ENCODE data around the gene NCAPG2.

Gene NCAPG2

DNA sequence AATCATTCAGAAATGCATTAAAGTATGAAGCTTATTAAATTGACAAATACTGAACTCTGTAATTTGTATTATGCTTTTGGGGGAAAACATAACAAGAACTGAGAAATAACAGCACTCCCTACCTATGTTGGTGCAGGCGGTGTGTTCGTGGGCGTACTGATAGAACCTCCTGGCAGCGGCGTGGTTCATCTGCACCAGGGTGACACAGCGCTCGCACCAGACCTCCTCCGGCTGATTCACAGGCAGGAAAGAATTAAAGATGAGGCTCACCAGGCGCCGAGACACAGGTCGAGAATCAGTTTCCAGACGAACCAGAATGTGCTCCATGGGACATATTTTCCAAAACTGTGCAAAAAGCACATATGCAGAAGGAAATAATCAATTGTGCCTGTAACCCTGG lies 40.2 kb downstream of the NCAPG2 start:
- Histone ChIP-seq H3K27ac (ENCODE audit: poor library complexity, severe bottlenecking) (no peak overlapping the region), H3K4me1 (ENCODE audit: insufficient read depth, poor library complexity, severe bottlenecking) (no peaks in the 10 kb centered on the region), H3K36me3 (ENCODE audit: low read depth) (peaks cover 56% of the 10 kb centered on the region), H3K9me3 (ENCODE audit: severe bottlenecking) (no peaks in the 10 kb centered on the region), H3K4me3 (ENCODE audit: severe bottlenecking) (no peak overlapping the region), H3K27me3 (ENCODE audit: insufficient read depth, poor library complexity, severe bottlenecking) (no peaks in the 10 kb centered on the region)
- DNase-seq (ENCODE audit: low spot score): no peak
- TF ChIP-seq, protein P1, sequence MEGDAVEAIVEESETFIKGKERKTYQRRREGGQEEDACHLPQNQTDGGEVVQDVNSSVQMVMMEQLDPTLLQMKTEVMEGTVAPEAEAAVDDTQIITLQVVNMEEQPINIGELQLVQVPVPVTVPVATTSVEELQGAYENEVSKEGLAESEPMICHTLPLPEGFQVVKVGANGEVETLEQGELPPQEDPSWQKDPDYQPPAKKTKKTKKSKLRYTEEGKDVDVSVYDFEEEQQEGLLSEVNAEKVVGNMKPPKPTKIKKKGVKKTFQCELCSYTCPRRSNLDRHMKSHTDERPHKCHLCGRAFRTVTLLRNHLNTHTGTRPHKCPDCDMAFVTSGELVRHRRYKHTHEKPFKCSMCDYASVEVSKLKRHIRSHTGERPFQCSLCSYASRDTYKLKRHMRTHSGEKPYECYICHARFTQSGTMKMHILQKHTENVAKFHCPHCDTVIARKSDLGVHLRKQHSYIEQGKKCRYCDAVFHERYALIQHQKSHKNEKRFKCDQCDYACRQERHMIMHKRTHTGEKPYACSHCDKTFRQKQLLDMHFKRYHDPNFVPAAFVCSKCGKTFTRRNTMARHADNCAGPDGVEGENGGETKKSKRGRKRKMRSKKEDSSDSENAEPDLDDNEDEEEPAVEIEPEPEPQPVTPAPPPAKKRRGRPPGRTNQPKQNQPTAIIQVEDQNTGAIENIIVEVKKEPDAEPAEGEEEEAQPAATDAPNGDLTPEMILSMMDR (IDR thresholded peaks at IDR 0.05; ENCODE audit: poor library complexity, severe bottlenecking): no peak
- ATAC-seq (ENCODE audit: low read depth): no peak

DNA sequence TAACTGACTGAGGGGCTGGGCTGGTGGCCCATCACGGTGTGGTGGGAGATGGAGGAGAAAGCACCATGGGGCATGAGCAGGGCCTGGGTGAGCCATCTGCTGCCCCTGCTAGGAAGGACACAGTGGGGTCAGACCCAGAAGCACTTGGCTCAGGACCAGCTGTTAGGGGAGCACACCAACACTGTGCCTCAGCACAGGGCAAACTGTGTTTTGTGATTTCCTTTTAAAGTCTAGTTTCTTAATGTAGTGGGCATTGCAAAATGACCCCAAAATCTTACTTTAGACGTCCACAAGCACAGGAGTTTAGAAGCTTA lies 41.2 kb downstream of the NCAPG2 start:
- DNase-seq (ENCODE audit: low spot score): no peak
- no peak overlapping the region for H3K4me3 ChIP-seq (ENCODE audit: severe bottlenecking)
- no peaks in the 10 kb centered on the region for H3K4me1 ChIP-seq (ENCODE audit: insufficient read depth, poor library complexity, severe bottlenecking)
- H3K27me3 ChIP-seq (ENCODE audit: insufficient read depth, poor library complexity, severe bottlenecking): no peaks in the 10 kb centered on the region
- no peak for ATAC-seq (ENCODE audit: low read depth)
- no peaks in the 10 kb centered on the region for H3K9me3 ChIP-seq (ENCODE audit: severe bottlenecking)
- H3K36me3 ChIP-seq (ENCODE audit: low read depth): peaks cover 49% of the 10 kb centered on the region
- no peak overlapping the region for H3K27ac ChIP-seq (ENCODE audit: poor library complexity, severe bottlenecking)
- TF ChIP-seq, protein P1 (IDR thresholded peaks at IDR 0.05; ENCODE audit: poor library complexity, severe bottlenecking): no peak

DNA sequence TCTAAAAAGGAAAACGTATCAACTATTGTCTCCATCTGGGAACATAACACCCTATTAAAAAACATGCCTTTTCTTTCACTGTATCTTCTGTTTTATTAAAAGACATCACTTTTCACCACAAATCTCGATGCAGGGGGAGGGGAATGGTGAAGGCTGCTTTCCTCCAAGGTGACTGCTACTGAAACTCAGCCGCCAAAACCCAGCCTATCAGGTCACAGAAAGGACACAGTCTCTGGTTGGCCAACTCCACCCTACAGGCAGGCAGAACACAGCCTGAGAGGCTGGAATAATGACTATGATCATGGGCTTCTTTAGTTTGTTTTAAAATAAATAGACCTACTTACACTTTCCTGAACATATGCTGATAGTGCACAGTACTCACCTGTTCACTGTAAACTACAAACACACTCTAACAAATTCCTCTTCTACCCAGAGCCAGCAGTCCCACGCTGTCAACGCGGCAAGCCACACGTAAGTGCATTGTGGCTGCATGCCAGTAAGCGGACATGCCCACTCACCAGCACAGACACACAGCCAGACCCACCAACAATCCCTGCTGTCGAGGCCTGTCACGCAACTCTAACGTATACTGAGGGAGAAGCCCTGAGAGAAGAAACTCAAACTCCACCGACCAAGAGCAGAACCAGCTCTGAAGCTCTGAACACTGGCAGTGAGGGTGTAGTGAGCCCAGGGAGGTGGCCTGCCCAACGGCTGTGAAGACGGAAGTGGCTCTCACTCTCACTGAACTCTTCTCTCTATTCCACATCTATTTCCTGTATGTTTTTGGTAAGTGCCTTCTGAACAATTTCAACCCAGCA lies 41.8 kb downstream of the NCAPG2 start:
- H3K9me3 ChIP-seq (ENCODE audit: severe bottlenecking): no peaks in the 10 kb centered on the region
- H3K4me3 ChIP-seq (ENCODE audit: severe bottlenecking): no peak overlapping the region
- H3K36me3 ChIP-seq (ENCODE audit: low read depth): peaks cover 52% of the 10 kb centered on the region
- no peaks in the 10 kb centered on the region for H3K27me3 ChIP-seq (ENCODE audit: insufficient read depth, poor library complexity, severe bottlenecking)
- DNase-seq (ENCODE audit: low spot score): no peak
- no peaks in the 10 kb centered on the region for H3K4me1 ChIP-seq (ENCODE audit: insufficient read depth, poor library complexity, severe bottlenecking)
- no peak overlapping the region for H3K27ac ChIP-seq (ENCODE audit: poor library complexity, severe bottlenecking)
- ATAC-seq (ENCODE audit: low read depth): no peak
- TF ChIP-seq, protein P1 (IDR thresholded peaks at IDR 0.05; ENCODE audit: poor library complexity, severe bottlenecking): no peak

DNA sequence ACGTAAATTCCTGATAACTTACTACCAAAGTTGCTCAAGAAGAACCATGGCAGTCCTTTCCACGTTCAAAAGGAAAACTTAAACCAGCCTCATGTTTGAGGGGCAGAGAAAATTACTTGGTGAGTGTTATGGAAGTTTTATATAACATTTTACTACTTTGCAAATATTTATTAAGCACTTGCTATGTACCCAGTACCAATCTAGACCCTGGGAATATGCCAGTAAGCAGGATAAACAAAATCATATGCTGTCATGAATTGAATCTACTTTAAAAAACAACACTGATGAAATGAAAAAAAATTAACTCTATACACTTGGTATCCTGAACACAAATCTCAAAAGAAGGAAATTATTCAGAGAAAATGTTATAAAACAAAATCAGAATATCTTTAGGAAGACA lies 46.1 kb downstream of the NCAPG2 start:
- TF ChIP-seq, protein P1 (IDR thresholded peaks at IDR 0.05; ENCODE audit: poor library complexity, severe bottlenecking): no peak
- H3K36me3 ChIP-seq (ENCODE audit: low read depth): peaks cover 65% of the 10 kb centered on the region
- no peaks in the 10 kb centered on the region for H3K4me1 ChIP-seq (ENCODE audit: insufficient read depth, poor library complexity, severe bottlenecking)
- no peak for DNase-seq (ENCODE audit: low spot score)
- H3K9me3 ChIP-seq (ENCODE audit: severe bottlenecking): no peaks in the 10 kb centered on the region
- no peaks in the 10 kb centered on the region for H3K27me3 ChIP-seq (ENCODE audit: insufficient read depth, poor library complexity, severe bottlenecking)
- ATAC-seq (ENCODE audit: low read depth): no peak
- H3K27ac ChIP-seq (ENCODE audit: poor library complexity, severe bottlenecking): no peak overlapping the region
- no peak overlapping the region for H3K4me3 ChIP-seq (ENCODE audit: severe bottlenecking)

DNA sequence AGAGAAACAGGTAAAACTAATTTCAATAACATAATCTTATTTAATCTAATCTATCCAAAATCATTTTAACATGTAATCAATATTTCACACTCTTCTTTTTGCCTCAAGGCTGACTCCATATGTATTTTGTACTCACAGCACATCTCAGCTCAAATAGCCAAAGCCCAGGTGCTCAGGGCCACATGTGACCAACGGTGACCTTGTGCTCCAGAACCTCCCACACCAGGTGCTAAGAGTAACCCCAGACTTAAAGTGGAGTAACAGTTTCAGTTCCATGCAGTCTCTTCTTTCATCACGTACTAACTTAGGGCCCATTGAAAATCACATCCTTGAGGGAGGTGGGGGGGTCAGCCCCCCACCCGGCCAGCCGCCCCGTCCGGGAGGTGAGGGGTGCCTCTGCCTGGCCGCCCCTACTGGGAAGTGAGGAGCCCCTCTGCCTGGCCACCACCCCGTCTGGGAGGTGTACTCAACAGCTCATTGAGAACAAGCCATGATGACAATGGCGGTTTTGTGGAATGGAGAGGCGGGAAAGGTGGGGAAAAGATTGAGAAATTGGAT lies 47.3 kb downstream of the NCAPG2 start:
- H3K4me1 ChIP-seq (ENCODE audit: insufficient read depth, poor library complexity, severe bottlenecking): no peaks in the 10 kb centered on the region
- no peak overlapping the region for H3K27ac ChIP-seq (ENCODE audit: poor library complexity, severe bottlenecking)
- no peak for ATAC-seq (ENCODE audit: low read depth)
- peaks cover 64% of the 10 kb centered on the region for H3K36me3 ChIP-seq (ENCODE audit: low read depth)
- no peaks in the 10 kb centered on the region for H3K9me3 ChIP-seq (ENCODE audit: severe bottlenecking)
- TF ChIP-seq, protein P1 (IDR thresholded peaks at IDR 0.05; ENCODE audit: poor library complexity, severe bottlenecking): no peak
- no peak overlapping the region for H3K4me3 ChIP-seq (ENCODE audit: severe bottlenecking)
- DNase-seq (ENCODE audit: low spot score): no peak
- H3K27me3 ChIP-seq (ENCODE audit: insufficient read depth, poor library complexity, severe bottlenecking): no peaks in the 10 kb centered on the region
